Prostate gland (tissue), 2 donors: ENCODE data around the gene KEAP1. TPM values are rescaled to one million over a fixed set of nuclear protein-coding genes. Genes with fewer than 3 reads are reported as not detected.

ENCODE experiments used
- DNase-seq: peaks from one replicate; pipeline ENCODE4 v3.0.0-alpha.2; 2019; ENCODE audit warnings: low spot score
- H3K27ac ChIP-seq, 2 donors: fragments of 200-600 bp; sonication (generic); 2 replicates each; pipeline ENCODE4 v1.5.1; 2017 to 2019
- H3K27me3 ChIP-seq: fragments of 200-600 bp; sonication (generic); replicated peaks from 2 replicates; pipeline ENCODE4 v1.5.1; 2019; ENCODE audit not compliant: insufficient read depth
- H3K36me3 ChIP-seq, 2 donors: fragments of 200-600 bp; sonication (generic); 1 replicate in 1 of 2; 2 replicates in 1 of 2; pipeline versions ENCODE4 v1.5.1 to v1.8.1; 2017 to 2019
- H3K4me1 ChIP-seq: fragments of 200-600 bp; sonication (generic); replicated peaks from 2 replicates; pipeline ENCODE4 v1.5.1; 2019
- H3K4me3 ChIP-seq, 2 donors: fragments of 200-600 bp; sonication (generic); 2 replicates each; pipeline ENCODE4 v1.5.1; 2017 to 2019
- H3K9me3 ChIP-seq: fragments of 200-600 bp; sonication (generic); 2 replicates; pipeline ENCODE4 v1.5.1; 2017
- POLR2A ChIP-seq: fragments of 450-650 bp; IDR thresholded peaks from one replicate; pipeline ENCODE4 v1.6.1; 2016; ENCODE audit warnings: antibody characterized with exemption, mild to moderate bottlenecking
- POLR2AphosphoS5 ChIP-seq: sonication (generic); formaldehyde crosslinking; IDR thresholded peaks from one replicate; pipeline ENCODE4 v1.6.1; 2017; ENCODE audit warnings: antibody characterized with exemption
- WGBS: methylation state at CpG from one replicate; pipeline ENCODE4 v1.1.5; 2018; 5-methylcytosine and 5-hydroxymethylcytosine counted together
- intact Hi-C: fragments of 100-400 bp; cut with DNase I; formaldehyde crosslinking; loops from one replicate; pipeline ENCODE4 v1.14.2; 2022
- microRNA counts, 2 donors: library from miRNA; unstranded; fragments of <30 nt; microRNA quantifications; one replicate each; lab custom pipeline; 2016 to 2017
- microRNA-seq: library from miRNA; unstranded; fragments of <30 nt; microRNA quantifications from one replicate; pipeline ENCODE4, GENCODE V29; 2016
- small RNA-seq, 2 donors: library from RNA; depleted of rRNA; stranded (forward); fragments of <200 nt; gene quantifications; one replicate each; pipeline ENCODE3, GENCODE V24; 2016
- total RNA-seq, 2 donors: library from RNA; depleted of rRNA; stranded (reverse); fragments of >200 nt; gene quantifications; one replicate each; pipeline ENCODE4 v1.1.0, GENCODE V29; 2016
- TF ChIP-seq, protein P1 (sequence below), 4 experiments: fragments of 200-600 bp in 2 of 4; fragments of 450-650 bp in 2 of 4; sonication (generic) in 2 of 4; IDR thresholded peaks; 1 replicate in 3 of 4; 2 replicates in 1 of 4; pipeline ENCODE4 v1.5.1; 2016 to 2019; ENCODE audit warnings: antibody characterized with exemption in 4 of 4, mild to moderate bottlenecking in 2 of 4, moderate library complexity in 2 of 4

KEAP1 gene
- total RNA-seq, 2 donors from 2014 or later = 93.4 to 94.2 TPM

GRCh38 chr19:10439588-10439987 lies 63.6 kb downstream of the KEAP1 start:
- Histone ChIP-seq H3K27me3 (no peaks in the 10 kb centered on the region), H3K4me1 (no peaks in the 10 kb centered on the region), H3K27ac (no peak overlapping the region), H3K4me3 (no peak overlapping the region), H3K9me3 (no peaks in the 10 kb centered on the region), H3K36me3 (no peaks in the 10 kb centered on the region)
- TF ChIP-seq, protein P1, sequence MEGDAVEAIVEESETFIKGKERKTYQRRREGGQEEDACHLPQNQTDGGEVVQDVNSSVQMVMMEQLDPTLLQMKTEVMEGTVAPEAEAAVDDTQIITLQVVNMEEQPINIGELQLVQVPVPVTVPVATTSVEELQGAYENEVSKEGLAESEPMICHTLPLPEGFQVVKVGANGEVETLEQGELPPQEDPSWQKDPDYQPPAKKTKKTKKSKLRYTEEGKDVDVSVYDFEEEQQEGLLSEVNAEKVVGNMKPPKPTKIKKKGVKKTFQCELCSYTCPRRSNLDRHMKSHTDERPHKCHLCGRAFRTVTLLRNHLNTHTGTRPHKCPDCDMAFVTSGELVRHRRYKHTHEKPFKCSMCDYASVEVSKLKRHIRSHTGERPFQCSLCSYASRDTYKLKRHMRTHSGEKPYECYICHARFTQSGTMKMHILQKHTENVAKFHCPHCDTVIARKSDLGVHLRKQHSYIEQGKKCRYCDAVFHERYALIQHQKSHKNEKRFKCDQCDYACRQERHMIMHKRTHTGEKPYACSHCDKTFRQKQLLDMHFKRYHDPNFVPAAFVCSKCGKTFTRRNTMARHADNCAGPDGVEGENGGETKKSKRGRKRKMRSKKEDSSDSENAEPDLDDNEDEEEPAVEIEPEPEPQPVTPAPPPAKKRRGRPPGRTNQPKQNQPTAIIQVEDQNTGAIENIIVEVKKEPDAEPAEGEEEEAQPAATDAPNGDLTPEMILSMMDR (IDR thresholded peaks at IDR 0.05) = no peak
- TF ChIP-seq POLR2A = no peak
- no peak for TF ChIP-seq POLR2AphosphoS5
- intact Hi-C loops = no loop called here
- 80% methylated on average over 5 of the region's 5 CpGs for WGBS
- DNase-seq = no peak

MicroRNAs within 50 kb of the gene (microRNA counts, 767-probe panel; counts per million panel counts)
- microRNA hsa-miR-1238 (lab: Ali Mortazavi, UCI) = 1,866 to 2,180 counts per million in 2 donors

Small RNAs within 50 kb of the gene (microRNA-seq; reads per million reads assigned to microRNA genes)
- not detected for gene MIR1238

Small RNAs within 50 kb of the gene (small RNA-seq; reads per million reads assigned to genes)
- gene MIR1238 (0 reads per million in 2 donors), gene RNU7-140P (0 reads per million in 2 donors)

Other genes with a start within 250 kb of the KEAP1 start
- 10 to 100 TPM in 1 of 2 donors, 1 to 10 TPM in 1; 8.9 to 25.1 TPM for gene ICAM1, start 232.2 kb downstream of the KEAP1 start, total RNA-seq
- 1 to 10 TPM in 1 of 2 donors, not detected in 1; 1.0 TPM for gene ICAM4, start 216.4 kb downstream of the KEAP1 start, total RNA-seq
- gene ICAM5, start 213.4 kb downstream of the KEAP1 start, total RNA-seq = 1 to 10 TPM in 1 of 2 donors, not detected in 1; 7.1 TPM
- gene ZGLP1, start 193.5 kb downstream of the KEAP1 start, total RNA-seq = 10 to 100 TPM in 1 of 2 donors, 1 to 10 TPM in 1; 5.0 to 12.3 TPM
- 10 to 100 TPM; 20.9 to 29.9 TPM for gene FDX2, start 187.3 kb downstream of the KEAP1 start, total RNA-seq
- gene RAVER1, start 169.8 kb downstream of the KEAP1 start, total RNA-seq = 10 to 100 TPM; 50.2 to 53.2 TPM
- gene ICAM3, start 163.7 kb downstream of the KEAP1 start, total RNA-seq = 1 to 10 TPM; 6.4 to 6.5 TPM
- gene TYK2, start 122.8 kb downstream of the KEAP1 start, total RNA-seq = 100 to 1,000 TPM in 1 of 2 donors, 10 to 100 TPM in 1; 90.8 to 161 TPM
- gene CDC37, start 99.8 kb downstream of the KEAP1 start, total RNA-seq = 100 to 1,000 TPM; 135 to 159 TPM
- gene PDE4A, start 82.8 kb downstream of the KEAP1 start, total RNA-seq = 10 to 100 TPM; 14.5 to 15.1 TPM
- 10 to 100 TPM in 1 of 2 donors, 1 to 10 TPM in 1; 3.4 to 17.0 TPM for gene S1PR5, start 14.1 kb upstream of the KEAP1 start, total RNA-seq
- gene ATG4D, start 40.5 kb upstream of the KEAP1 start, total RNA-seq = 10 to 100 TPM; 36.3 to 57.9 TPM
- 10 to 100 TPM; 23.6 to 23.8 TPM for gene KRI1, start 62.7 kb upstream of the KEAP1 start, total RNA-seq
- gene CDKN2D, start 65.6 kb upstream of the KEAP1 start, total RNA-seq = 1 to 10 TPM; 3.7 to 8.2 TPM
- gene AP1M2, start 84.0 kb upstream of the KEAP1 start, total RNA-seq = 10 to 100 TPM; 28.1 to 85.8 TPM
- gene SLC44A2, start 122.2 kb upstream of the KEAP1 start, total RNA-seq = 100 to 1,000 TPM in 1 of 2 donors, 10 to 100 TPM in 1; 91.1 to 402 TPM
- gene ILF3, start 151.0 kb upstream of the KEAP1 start, total RNA-seq = 100 to 1,000 TPM; 112 to 192 TPM
- 10 to 100 TPM; 45.0 to 49.0 TPM for gene QTRT1, start 198.1 kb upstream of the KEAP1 start, total RNA-seq
- 100 to 1,000 TPM; 137 to 279 TPM for gene DNM2, start 214.7 kb upstream of the KEAP1 start, total RNA-seq